GM23338 (cell line): ENCODE results near the gene BTRC. TPM values are rescaled to one million over a fixed set of nuclear protein-coding genes. Genes with fewer than 3 reads are reported as not detected.

Source experiments
- ATAC-seq: fragments of 200-7000 bp; cut with Tn5 transposase; 3 replicates; pipeline ENCODE4 v1.9.1; 2020
- DNase-seq: peaks from one replicate; pipeline ENCODE4 v3.0.0-alpha.2; 2015; ENCODE audit warnings: low spot score
- H2AFZ ChIP-seq: fragments of 200-600 bp; sonication (generic); 2 replicates; pipeline ENCODE4 v1.8.0; 2016; ENCODE audit warnings: antibody characterized with exemption, mild to moderate bottlenecking, moderate library complexity
- H3F3A ChIP-seq: fragments of 200-600 bp; sonication (generic); replicated peaks from 2 replicates; pipeline ENCODE4 v1.8.0; 2017; ENCODE audit warnings: antibody characterized with exemption, mixed run types, low read depth
- H3K27ac ChIP-seq: fragments of 200-600 bp; sonication (generic); 2 replicates; pipeline ENCODE4 v1.6.1; 2016; ENCODE audit warnings: low read depth
- H3K27me3 ChIP-seq: fragments of 200-600 bp; sonication (generic); 2 replicates; pipeline ENCODE4 v1.8.0; 2016; ENCODE audit warnings: mild to moderate bottlenecking, mixed run types, moderate library complexity; ENCODE audit not compliant: insufficient read depth
- H3K36me3 ChIP-seq: fragments of 200-600 bp; sonication (generic); 2 replicates; pipeline ENCODE4 v1.8.0; 2016; ENCODE audit warnings: mild to moderate bottlenecking; ENCODE audit not compliant: insufficient read depth
- H3K4me1 ChIP-seq: fragments of 200-600 bp; sonication (generic); 2 replicates; pipeline ENCODE4 v1.8.0; 2016; ENCODE audit warnings: mild to moderate bottlenecking, moderate library complexity; ENCODE audit not compliant: insufficient read depth
- H3K4me2 ChIP-seq: fragments of 200-600 bp; sonication (generic); 2 replicates; pipeline ENCODE4 v1.7.1; 2017; ENCODE audit warnings: mixed run types
- H3K4me3 ChIP-seq: fragments of 200-600 bp; sonication (generic); 2 replicates; pipeline ENCODE4 v1.6.1; 2016; ENCODE audit warnings: mixed run types
- H3K79me2 ChIP-seq: fragments of 200-600 bp; sonication (generic); replicated peaks from 2 replicates; pipeline ENCODE4 v1.8.0; 2017; ENCODE audit warnings: mild to moderate bottlenecking; ENCODE audit not compliant: insufficient read depth
- H3K9me2 ChIP-seq: fragments of 200-600 bp; sonication (generic); 2 replicates; pipeline ENCODE4 v1.8.0; 2017; ENCODE audit not compliant: insufficient read depth
- H4K20me1 ChIP-seq: fragments of 200-600 bp; sonication (generic); replicated peaks from 2 replicates; pipeline ENCODE4 v1.8.0; 2017; ENCODE audit warnings: mild to moderate bottlenecking; ENCODE audit not compliant: insufficient read depth
- H3K27ac Mint-ChIP-seq: 2 replicates; pipeline ENCODE4 v1.8.0; 2020; ENCODE audit warnings: inconsistent platforms, mild to moderate bottlenecking, moderate library complexity, mixed read lengths
- H3K27me3 Mint-ChIP-seq: 3 replicates; pipeline ENCODE4 v1.8.0; 2022; ENCODE audit warnings: low read depth, mild to moderate bottlenecking, moderate library complexity, mixed read lengths, inconsistent platforms; ENCODE audit not compliant: insufficient read depth, poor library complexity
- H3K36me3 Mint-ChIP-seq: 3 replicates; pipeline ENCODE4 v1.8.0; 2021; ENCODE audit warnings: low read depth, mild to moderate bottlenecking, inconsistent platforms, moderate library complexity, mixed read lengths
- H3K4me1 Mint-ChIP-seq: 3 replicates; pipeline ENCODE4 v1.8.0; 2020; ENCODE audit warnings: mild to moderate bottlenecking, inconsistent platforms, mixed read lengths
- H3K4me3 Mint-ChIP-seq: 3 replicates; pipeline ENCODE4 v1.8.0; 2021; ENCODE audit warnings: moderate library complexity, mild to moderate bottlenecking, inconsistent platforms, mixed read lengths
- H3K9me3 Mint-ChIP-seq: 3 replicates; pipeline ENCODE4 v1.8.0; 2020; ENCODE audit warnings: moderate library complexity, mild to moderate bottlenecking, inconsistent platforms, mixed read lengths
- CREB1 ChIP-seq: fragments of 250-450 bp; sonication (Bioruptor Pico); IDR thresholded peaks from 2 replicates; pipeline ENCODE4 v1.5.0; 2020; ENCODE audit warnings: low read depth, mild to moderate bottlenecking, moderate library complexity
- CTCF ChIP-seq, 2 experiments: fragments of 200-600 bp in 1 of 2; sonication (generic) in 1 of 2; conservative IDR thresholded peaks; 2 replicates each; pipeline versions ENCODE4 v1.5.1 to v1.6.1; 2016 to 2017; ENCODE audit warnings: antibody characterized with exemption in 2 of 2, low read depth in 2 of 2, mild to moderate bottlenecking in 2 of 2, moderate library complexity in 1 of 2
- ETS1 ChIP-seq: IDR thresholded peaks from 2 replicates; pipeline ENCODE4 v1.6.1; 2016; ENCODE audit warnings: antibody characterized with exemption
- EZH2 ChIP-seq: fragments of 200-600 bp; sonication (generic); IDR thresholded peaks from one replicate; pipeline ENCODE4 v1.8.0; 2017; ENCODE audit warnings: antibody characterized with exemption, mild to moderate bottlenecking, low read depth; ENCODE audit not compliant: unreplicated experiment
- EZH2phosphoT487 ChIP-seq: fragments of 200-600 bp; sonication (generic); IDR thresholded peaks from one replicate; pipeline ENCODE4 v1.8.1; 2018; ENCODE audit warnings: antibody characterized with exemption; ENCODE audit not compliant: unreplicated experiment
- JUNB ChIP-seq: IDR thresholded peaks from one replicate; pipeline ENCODE4 v1.6.1; 2016; ENCODE audit warnings: antibody characterized with exemption; ENCODE audit not compliant: unreplicated experiment
- NANOG ChIP-seq: IDR thresholded peaks from 2 replicates; pipeline ENCODE4 v1.6.1; 2016; ENCODE audit warnings: antibody characterized with exemption, borderline replicate concordance
- POLR2AphosphoS5 ChIP-seq: IDR thresholded peaks from 2 replicates; pipeline ENCODE4 v1.6.1; 2016; ENCODE audit warnings: antibody characterized with exemption, low read depth
- REST ChIP-seq: IDR thresholded peaks from one replicate; pipeline ENCODE4 v1.6.1; 2018; ENCODE audit warnings: antibody characterized with exemption; ENCODE audit not compliant: unreplicated experiment
- STAT1 ChIP-seq: IDR thresholded peaks from one replicate; pipeline ENCODE4 v1.6.1; 2016; ENCODE audit warnings: antibody characterized with exemption; ENCODE audit not compliant: unreplicated experiment
- ZNF114 ChIP-seq: fragments of 250-450 bp; sonication (Bioruptor Pico); IDR thresholded peaks from 2 replicates; pipeline ENCODE4 v1.5.0; 2020; ENCODE audit warnings: mild to moderate bottlenecking, moderate library complexity
- ZNF331 ChIP-seq: fragments of 250-450 bp; sonication (Bioruptor Pico); IDR thresholded peaks from 2 replicates; pipeline ENCODE4 v1.5.0; 2020; ENCODE audit warnings: low read depth, mild to moderate bottlenecking, moderate library complexity
- ZNF462 ChIP-seq: fragments of 250-450 bp; sonication (Bioruptor Pico); IDR thresholded peaks from 2 replicates; pipeline ENCODE4 v1.5.0; 2020; ENCODE audit warnings: mild to moderate bottlenecking, moderate library complexity
- polyA plus RNA-seq: library from polyadenylated mRNA; unstranded; fragments of >200 nt; fragmentation: Nextera tagmentation; extraction: Ambion mirVana; gene quantifications from 2 replicates; pipeline ENCODE4 v1.2.1, GENCODE V29; 2016
- total RNA-seq: library from RNA; depleted of rRNA; stranded (reverse); fragments of >200 nt; shearing (Covaris generic); gene quantifications from 2 replicates; pipeline ENCODE4 v1.2.3, GENCODE V29; 2014

Gene BTRC
- total and polyA plus RNA-seq, 2 experiments from 2014 or later, result 10.0 to 17.5 TPM

GRCh38 chr10:101535949-101536348, 182.0 kb downstream of the BTRC start:
- Mint-ChIP-seq H3K4me1 (no peaks in the 10 kb centered on the region; the same call in 2 of the 3 replicates), H3K27ac (no peak overlapping the region), H3K9me3 (no peaks in the 10 kb centered on the region), H3K27me3 (no peaks in the 10 kb centered on the region), H3K36me3 (no peaks in the 10 kb centered on the region), H3K4me3 (no peak overlapping the region)
- no peak overlapping the region for H3K4me2 ChIP-seq
- ATAC-seq (no peak), DNase-seq (no peak)
- no peaks in the 10 kb centered on the region for H3K79me2 ChIP-seq
- no peaks in the 10 kb centered on the region for H3K9me2 ChIP-seq
- H3K27ac ChIP-seq, result no peak overlapping the region
- H2AFZ ChIP-seq, result no peak overlapping the region
- TF ChIP-seq POLR2AphosphoS5, result no peak
- no peak for TF ChIP-seq NANOG
- TF ChIP-seq ZNF462 (CRISPR knock-in tag), result no peak
- TF ChIP-seq STAT1, result no peak
- no peak for TF ChIP-seq EZH2
- no peak for TF ChIP-seq CTCF (conservative IDR thresholded peaks at IDR 0.05; ENCODE audit: low read depth in 2 of 2)
- no peak for TF ChIP-seq ETS1
- no peak for TF ChIP-seq JUNB
- no peak for TF ChIP-seq REST
- no peak for TF ChIP-seq EZH2phosphoT487
- no peak for TF ChIP-seq CREB1 (CRISPR knock-in tag)
- TF ChIP-seq ZNF331 (CRISPR knock-in tag), result no peak
- no peak for TF ChIP-seq ZNF114
- H4K20me1 ChIP-seq, result no peaks in the 10 kb centered on the region
- no peaks in the 10 kb centered on the region for H3K36me3 ChIP-seq
- H3K4me1 ChIP-seq, result peaks cover 21% of the 10 kb centered on the region
- H3K4me3 ChIP-seq, result no peak overlapping the region
- H3F3A ChIP-seq, result no peaks in the 10 kb centered on the region
- H3K27me3 ChIP-seq, result no peaks in the 10 kb centered on the region
